Measurements from ENCODE around the gene ECE2.

ECE2 gene

GRCh38 chr3:184229394-184230080 is 46.3 kb upstream of the ECE2 start, which contains the start of gene VWA5B2 (continued):
- peak; percentile 66 for TF ChIP-seq ZBTB26 (tag by site-specific recombination; optimal IDR thresholded peaks at IDR 0.05)
- TF ChIP-seq ZBTB10 (tag by site-specific recombination; IDR thresholded peaks at IDR 0.05) = peak; percentile 47; the same call in 1 of the 2 replicates

- Histone ChIP-seq H3K4me1 (ENCODE audit: control insufficient read depth, insufficient read depth, low read length) (no peaks in the 10 kb centered on the region), H3K9me3 (ENCODE audit: control insufficient read depth, insufficient read depth, low read depth, low read length) (no peaks in the 10 kb centered on the region), H3K36me3 (ENCODE audit: control insufficient read depth in 2 of 2, insufficient read depth in 1 of 2, low read length in 2 of 2) (no peaks in the 10 kb centered on the region), H3K27ac (ENCODE audit: extremely low read depth, low read depth, low read length) (no peak overlapping the region), H3K4me3 (ENCODE audit: low read depth, low read length) (peak overlapping the region; percentile 70)
- ChIA-PET CTCF (interaction anchor here (0.6 to 1.6 kb wide), 3 partner anchors 20 to 39 kb away, joined by 3 to 5 read pairs (median 3); partner anchors contain the start of gene CAMK2N2), POLR2A (interaction anchor here (0.6 to 2.0 kb wide), 2 partner anchors 44 to 296 kb away, joined by 3 to 4 read pairs; partner anchors contain the start of gene ABCF3)
- TF ChIP-seq ZFHX2 (tag by site-specific recombination; conservative IDR thresholded peaks at IDR 0.05) = peak; percentile 91
- peak; percentile 51; the same call in 1 of the 2 replicates for TF ChIP-seq SCRT2 (tag by site-specific recombination; IDR thresholded peaks at IDR 0.05)
- TF ChIP-seq ZNF121 (tag by site-specific recombination; IDR thresholded peaks at IDR 0.05) = no peak
- TF ChIP-seq ZBTB10 (tag by site-specific recombination; IDR thresholded peaks at IDR 0.05) = 0 out of 2 replicates have a peak, but pooled peaks have one; percentile 5
- no peak for TF ChIP-seq ZNF660 (tag by site-specific recombination; IDR thresholded peaks at IDR 0.05)
- TF ChIP-seq ZIC2 (tag by site-specific recombination; IDR thresholded peaks at IDR 0.05) = peak; percentile 65
- TF ChIP-seq GLIS2 (tag by site-specific recombination; IDR thresholded peaks at IDR 0.05) = peak; percentile 50
- TF ChIP-seq ZNF341 (tag by site-specific recombination; IDR thresholded peaks at IDR 0.05; ENCODE audit: low read depth) = peak; percentile 13; the same call in 1 of the 2 replicates
- TF ChIP-seq EGR2 (tag by site-specific recombination; IDR thresholded peaks at IDR 0.05; ENCODE audit: low read depth) = peak; percentile 68
- 0 out of 2 replicates have a peak, but pooled peaks have one; percentile 1 for TF ChIP-seq ZEB2 (tag by site-specific recombination; IDR thresholded peaks at IDR 0.05)
Measured at GRCh38 chr3:184230081-184230602, 45.7 kb upstream of the ECE2 start.

- ChIA-PET CTCF (interaction anchor here (0.9 to 1.6 kb wide), 2 partner anchors 19 to 31 kb away, joined by 3 to 5 read pairs; partner anchors contain the start of gene CAMK2N2), POLR2A (interaction anchor here (0.6 kb wide), 1 partner anchor 295 kb away, joined by 3 read pairs; no protein-coding TSS in a partner anchor)
- H3K4me1 ChIP-seq (ENCODE audit: control insufficient read depth, insufficient read depth, low read length) = no peaks in the 10 kb centered on the region
- no peak overlapping the region for H3K27ac ChIP-seq (ENCODE audit: extremely low read depth, low read depth, low read length)
- H3K36me3 ChIP-seq (ENCODE audit: control insufficient read depth in 2 of 2, insufficient read depth in 1 of 2, low read length in 2 of 2) = no peaks in the 10 kb centered on the region
- peak overlapping the region; percentile 70 for H3K4me3 ChIP-seq (ENCODE audit: low read depth, low read length)
- no peaks in the 10 kb centered on the region for H3K9me3 ChIP-seq (ENCODE audit: control insufficient read depth, insufficient read depth, low read depth, low read length)
- TF ChIP-seq ZFP69B (tag by site-specific recombination; IDR thresholded peaks at IDR 0.05) (no peak), ZNF274 (IDR thresholded peaks at IDR 0.05; ENCODE audit: low read length) (no peak), ZNF274 (tag by site-specific recombination; IDR thresholded peaks at IDR 0.05; ENCODE audit: borderline replicate concordance) (no peak), ZNF624 (tag by site-specific recombination; IDR thresholded peaks at IDR 0.05) (no peak), GLIS2 (tag by site-specific recombination; IDR thresholded peaks at IDR 0.05) (0 out of 2 replicates have a peak, but pooled peaks have one; percentile 13), ZNF837 (tag by site-specific recombination; IDR thresholded peaks at IDR 0.05) (no peak), GLIS1 (tag by site-specific recombination; IDR thresholded peaks at IDR 0.05) (0 out of 2 replicates have a peak, but pooled peaks have one; percentile 7), ZSCAN23 (tag by site-specific recombination; IDR thresholded peaks at IDR 0.05) (no peak), ZNF18 (tag by site-specific recombination; IDR thresholded peaks at IDR 0.05) (no peak), ZNF561 (tag by site-specific recombination; IDR thresholded peaks at IDR 0.05; ENCODE audit: borderline replicate concordance) (no peak)
Measured at GRCh38 chr3:184230603-184231528, 45.0 kb upstream of the ECE2 start.

Measured in HEK293 (cell line).